SK-N-SH (cell line): Measurements from ENCODE around the gene KLHL18.

ENCODE experiments used
- CTCF ChIP-seq: fragments of 200-600 bp; sonication (generic); IDR thresholded peaks from 2 replicates; pipeline ENCODE4 v1.6.1; 2017; ENCODE audit warnings: antibody characterized with exemption, mild to moderate bottlenecking, moderate library complexity
- RAD21 ChIP-seq: IDR thresholded peaks from 2 replicates; pipeline ENCODE4 v1.6.1; 2012; ENCODE audit warnings: mild to moderate bottlenecking, low read length
- TF ChIP-seq, protein P1 (sequence below): IDR thresholded peaks from 2 replicates; pipeline ENCODE4; 2012
- TF ChIP-seq, protein P2 (sequence below): IDR thresholded peaks from 2 replicates; pipeline ENCODE4 v1.4.0; 2012; ENCODE audit warnings: low read depth, borderline replicate concordance

- TF ChIP-seq CTCF (no peak), RAD21 (no peak)
- TF ChIP-seq, protein P1, sequence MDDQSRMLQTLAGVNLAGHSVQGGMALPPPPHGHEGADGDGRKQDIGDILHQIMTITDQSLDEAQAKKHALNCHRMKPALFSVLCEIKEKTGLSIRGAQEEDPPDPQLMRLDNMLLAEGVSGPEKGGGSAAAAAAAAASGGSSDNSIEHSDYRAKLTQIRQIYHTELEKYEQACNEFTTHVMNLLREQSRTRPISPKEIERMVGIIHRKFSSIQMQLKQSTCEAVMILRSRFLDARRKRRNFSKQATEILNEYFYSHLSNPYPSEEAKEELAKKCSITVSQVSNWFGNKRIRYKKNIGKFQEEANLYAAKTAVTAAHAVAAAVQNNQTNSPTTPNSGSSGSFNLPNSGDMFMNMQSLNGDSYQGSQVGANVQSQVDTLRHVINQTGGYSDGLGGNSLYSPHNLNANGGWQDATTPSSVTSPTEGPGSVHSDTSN, result no peak
- TF ChIP-seq, protein P2, sequence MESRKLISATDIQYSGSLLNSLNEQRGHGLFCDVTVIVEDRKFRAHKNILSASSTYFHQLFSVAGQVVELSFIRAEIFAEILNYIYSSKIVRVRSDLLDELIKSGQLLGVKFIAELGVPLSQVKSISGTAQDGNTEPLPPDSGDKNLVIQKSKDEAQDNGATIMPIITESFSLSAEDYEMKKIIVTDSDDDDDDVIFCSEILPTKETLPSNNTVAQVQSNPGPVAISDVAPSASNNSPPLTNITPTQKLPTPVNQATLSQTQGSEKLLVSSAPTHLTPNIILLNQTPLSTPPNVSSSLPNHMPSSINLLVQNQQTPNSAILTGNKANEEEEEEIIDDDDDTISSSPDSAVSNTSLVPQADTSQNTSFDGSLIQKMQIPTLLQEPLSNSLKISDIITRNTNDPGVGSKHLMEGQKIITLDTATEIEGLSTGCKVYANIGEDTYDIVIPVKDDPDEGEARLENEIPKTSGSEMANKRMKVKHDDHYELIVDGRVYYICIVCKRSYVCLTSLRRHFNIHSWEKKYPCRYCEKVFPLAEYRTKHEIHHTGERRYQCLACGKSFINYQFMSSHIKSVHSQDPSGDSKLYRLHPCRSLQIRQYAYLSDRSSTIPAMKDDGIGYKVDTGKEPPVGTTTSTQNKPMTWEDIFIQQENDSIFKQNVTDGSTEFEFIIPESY, result no peak
Observed at GRCh38 chr3:47319956-47320355, 37.2 kb downstream of the KLHL18 start.
